Measurements from ENCODE around the gene SMYD4. TPM values are rescaled to one million over a fixed set of nuclear protein-coding genes. Genes with fewer than 3 reads are reported as not detected.

Gene SMYD4
- total and polyA plus RNA-seq, 9 of the 15 experiments (the other 6 are each of a cell fraction or from before 2014, with no cell fraction given): 1.3 to 10.2 (median 6.7) TPM

DNA sequence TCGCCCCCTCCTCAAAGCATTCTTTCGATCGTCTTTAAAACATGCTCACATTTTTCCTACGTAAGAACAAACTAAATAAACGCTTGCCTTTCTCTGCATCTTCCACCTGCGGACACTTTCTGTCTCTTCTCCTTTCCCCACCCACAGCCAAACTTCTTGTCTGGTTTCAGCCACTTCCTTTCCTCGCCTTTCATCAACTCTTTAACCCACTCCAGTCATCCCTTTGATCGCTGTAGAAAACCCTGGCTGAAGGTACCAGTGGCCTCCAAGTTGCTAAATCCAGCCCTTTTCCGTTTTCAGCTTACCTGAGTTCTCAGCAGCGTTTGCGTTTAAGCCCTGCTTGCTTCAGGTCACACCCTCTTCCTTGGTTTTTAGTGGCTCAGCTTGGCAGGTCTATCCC, 586 bp upstream of the SMYD4 start:
- WGBS (ENCODE audit: insufficient coverage, low coverage, missing lambda C conversion rate): 1% methylated on average over 7 of the region's 11 CpGs
- Histone ChIP-seq H3K9me3 (replicated peaks; ENCODE audit: control insufficient read depth, insufficient read depth, low read depth, low read length) (no peaks in the 10 kb centered on the region), H3K4me1 (replicated peaks in 1 of 2; ENCODE audit: control insufficient read depth in 2 of 2, insufficient read depth in 2 of 2, low read length in 2 of 2) (peaks cover 4 to 8% of the 10 kb centered on the region in 2 experiments; a peak in 3 of 5 replicates), H4K20me1 (replicated peaks; ENCODE audit: control insufficient read depth, insufficient read depth, low read length) (no peaks in the 10 kb centered on the region), H3K9ac (ENCODE audit: insufficient read depth in 1 of 2, low read depth in 2 of 2, low read length in 2 of 2) (peak overlapping the region; percentile 57 to 91), H3K36me3 (ENCODE audit: control insufficient read depth, insufficient read depth, low read length) (peaks cover 33% of the 10 kb centered on the region; the same call in 1 of the 3 replicates), H3K79me2 (ENCODE audit: control insufficient read depth, insufficient read depth, low read length) (peaks cover 53% of the 10 kb centered on the region), H3K9me1 (ENCODE audit: control insufficient read depth, insufficient read depth, low read length) (no peaks in the 10 kb centered on the region), H3K27me3 (ENCODE audit: control insufficient read depth in 2 of 2, insufficient read depth in 2 of 2, low read length in 2 of 2) (no peaks in the 10 kb centered on the region), H3K4me3 (peak overlapping the region; percentile 81), H2AFZ (ENCODE audit: low read depth, low read length) (peak overlapping the region; percentile 44), H3K27ac (ENCODE audit: extremely low read depth, low read depth, low read length) (peak overlapping the region; percentile 77), H3K4me2 (ENCODE audit: insufficient read depth, low read length) (peak overlapping the region; percentile 84)
- BruUV-seq (replicated peaks): TSS peak; percentile 67
- DNase-seq (ENCODE audit: extremely low read depth in 1 of 4, low spot score in 3 of 4) (peak in 2 of 4 experiments; percentile 9 to 31), FAIRE-seq (peak; percentile 58), ATAC-seq (peak; percentile 12)
- POLR2A ChIA-PET: interaction anchor here (1.0 kb wide), 1 partner anchor 114 kb away, joined by 5 read pairs; no protein-coding TSS in a partner anchor
- intact Hi-C loops (cut with micrococcal nuclease): no loop called here
- CTCF ChIA-PET (ENCODE audit: low intra/inter-chr PET ratio): no interaction called here
- in situ Hi-C loops (cut with MboI): no loop called here
- TF ChIP-seq PHF8 (IDR thresholded peaks at IDR 0.05; ENCODE audit: borderline replicate concordance, low read length) (no peak), ZNF175 (CRISPR knock-in tag; IDR thresholded peaks at IDR 0.05; ENCODE audit: low read depth) (no peak), TAF9B (IDR thresholded peaks at IDR 0.05; ENCODE audit: partially characterized antibody) (no peak), NR4A1 (CRISPR knock-in tag; IDR thresholded peaks at IDR 0.05) (no peak), NR4A1 (tag; IDR thresholded peaks at IDR 0.05) (no peak), HDGF (IDR thresholded peaks at IDR 0.05) (no peak)
- TF ChIP-seq, protein P1, sequence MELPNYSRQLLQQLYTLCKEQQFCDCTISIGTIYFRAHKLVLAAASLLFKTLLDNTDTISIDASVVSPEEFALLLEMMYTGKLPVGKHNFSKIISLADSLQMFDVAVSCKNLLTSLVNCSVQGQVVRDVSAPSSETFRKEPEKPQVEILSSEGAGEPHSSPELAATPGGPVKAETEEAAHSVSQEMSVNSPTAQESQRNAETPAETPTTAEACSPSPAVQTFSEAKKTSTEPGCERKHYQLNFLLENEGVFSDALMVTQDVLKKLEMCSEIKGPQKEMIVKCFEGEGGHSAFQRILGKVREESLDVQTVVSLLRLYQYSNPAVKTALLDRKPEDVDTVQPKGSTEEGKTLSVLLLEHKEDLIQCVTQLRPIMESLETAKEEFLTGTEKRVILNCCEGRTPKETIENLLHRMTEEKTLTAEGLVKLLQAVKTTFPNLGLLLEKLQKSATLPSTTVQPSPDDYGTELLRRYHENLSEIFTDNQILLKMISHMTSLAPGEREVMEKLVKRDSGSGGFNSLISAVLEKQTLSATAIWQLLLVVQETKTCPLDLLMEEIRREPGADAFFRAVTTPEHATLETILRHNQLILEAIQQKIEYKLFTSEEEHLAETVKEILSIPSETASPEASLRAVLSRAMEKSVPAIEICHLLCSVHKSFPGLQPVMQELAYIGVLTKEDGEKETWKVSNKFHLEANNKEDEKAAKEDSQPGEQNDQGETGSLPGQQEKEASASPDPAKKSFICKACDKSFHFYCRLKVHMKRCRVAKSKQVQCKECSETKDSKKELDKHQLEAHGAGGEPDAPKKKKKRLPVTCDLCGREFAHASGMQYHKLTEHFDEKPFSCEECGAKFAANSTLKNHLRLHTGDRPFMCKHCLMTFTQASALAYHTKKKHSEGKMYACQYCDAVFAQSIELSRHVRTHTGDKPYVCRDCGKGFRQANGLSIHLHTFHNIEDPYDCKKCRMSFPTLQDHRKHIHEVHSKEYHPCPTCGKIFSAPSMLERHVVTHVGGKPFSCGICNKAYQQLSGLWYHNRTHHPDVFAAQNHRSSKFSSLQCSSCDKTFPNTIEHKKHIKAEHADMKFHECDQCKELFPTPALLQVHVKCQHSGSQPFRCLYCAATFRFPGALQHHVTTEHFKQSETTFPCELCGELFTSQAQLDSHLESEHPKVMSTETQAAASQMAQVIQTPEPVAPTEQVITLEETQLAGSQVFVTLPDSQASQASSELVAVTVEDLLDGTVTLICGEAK (IDR thresholded peaks at IDR 0.05): 0 out of 2 replicates have a peak, but pooled peaks have one; percentile 26
- TF ChIP-seq, protein P1 (CRISPR knock-in tag; IDR thresholded peaks at IDR 0.05): no peak
- TF ChIP-seq, protein P2, sequence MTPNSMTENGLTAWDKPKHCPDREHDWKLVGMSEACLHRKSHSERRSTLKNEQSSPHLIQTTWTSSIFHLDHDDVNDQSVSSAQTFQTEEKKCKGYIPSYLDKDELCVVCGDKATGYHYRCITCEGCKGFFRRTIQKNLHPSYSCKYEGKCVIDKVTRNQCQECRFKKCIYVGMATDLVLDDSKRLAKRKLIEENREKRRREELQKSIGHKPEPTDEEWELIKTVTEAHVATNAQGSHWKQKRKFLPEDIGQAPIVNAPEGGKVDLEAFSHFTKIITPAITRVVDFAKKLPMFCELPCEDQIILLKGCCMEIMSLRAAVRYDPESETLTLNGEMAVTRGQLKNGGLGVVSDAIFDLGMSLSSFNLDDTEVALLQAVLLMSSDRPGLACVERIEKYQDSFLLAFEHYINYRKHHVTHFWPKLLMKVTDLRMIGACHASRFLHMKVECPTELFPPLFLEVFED (CRISPR knock-in tag; conservative IDR thresholded peaks at IDR 0.05): 0 out of 2 replicates have a peak, but pooled peaks have one; percentile 18
- TF ChIP-seq, protein P3, sequence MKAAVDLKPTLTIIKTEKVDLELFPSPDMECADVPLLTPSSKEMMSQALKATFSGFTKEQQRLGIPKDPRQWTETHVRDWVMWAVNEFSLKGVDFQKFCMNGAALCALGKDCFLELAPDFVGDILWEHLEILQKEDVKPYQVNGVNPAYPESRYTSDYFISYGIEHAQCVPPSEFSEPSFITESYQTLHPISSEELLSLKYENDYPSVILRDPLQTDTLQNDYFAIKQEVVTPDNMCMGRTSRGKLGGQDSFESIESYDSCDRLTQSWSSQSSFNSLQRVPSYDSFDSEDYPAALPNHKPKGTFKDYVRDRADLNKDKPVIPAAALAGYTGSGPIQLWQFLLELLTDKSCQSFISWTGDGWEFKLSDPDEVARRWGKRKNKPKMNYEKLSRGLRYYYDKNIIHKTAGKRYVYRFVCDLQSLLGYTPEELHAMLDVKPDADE (conservative IDR thresholded peaks at IDR 0.05; ENCODE audit: control insufficient read depth, low read depth, low read length): no peak

Measured in K562 (cell line).